DOHH2 (cell line): ENCODE results near the gene GALNT3.

Source experiments
- H3F3A ChIP-seq: fragments of 200-600 bp; sonication (generic), shearing (Covaris generic); 2 replicates; pipeline ENCODE4 v1.6.0; 2016; ENCODE audit warnings: antibody characterized with exemption, mild to moderate bottlenecking; ENCODE audit not compliant: control insufficient read depth, insufficient read depth
- H3K27ac ChIP-seq: fragments of 200-600 bp; sonication (generic); 2 replicates; pipeline ENCODE4 v1.5.1; 2014; ENCODE audit warnings: low read depth, mild to moderate bottlenecking, low read length, moderate library complexity
- H3K27me3 ChIP-seq: fragments of 200-600 bp; sonication (generic); 2 replicates; pipeline ENCODE4 v1.6.1; 2014; ENCODE audit warnings: mild to moderate bottlenecking, low read length, mixed read lengths; ENCODE audit not compliant: control insufficient read depth
- H3K36me3 ChIP-seq: fragments of 200-600 bp; sonication (generic); 2 replicates; pipeline ENCODE4 v1.6.1; 2014; ENCODE audit warnings: mild to moderate bottlenecking, low read length, moderate library complexity, mixed read lengths; ENCODE audit not compliant: control insufficient read depth
- H3K4me1 ChIP-seq: fragments of 200-600 bp; sonication (generic); 2 replicates; pipeline ENCODE4 v1.6.1; 2014; ENCODE audit warnings: mild to moderate bottlenecking, low read length, mixed read lengths; ENCODE audit not compliant: control insufficient read depth
- H3K4me2 ChIP-seq: fragments of 200-600 bp; sonication (generic); 2 replicates; pipeline ENCODE4 v1.6.0; 2014; ENCODE audit warnings: mild to moderate bottlenecking, low read length, moderate library complexity
- H3K4me3 ChIP-seq: fragments of 200-600 bp; sonication (generic); 2 replicates; pipeline ENCODE4 v1.5.1; 2014; ENCODE audit warnings: mild to moderate bottlenecking, low read length, mixed read lengths
- H3K79me2 ChIP-seq: fragments of 200-600 bp; sonication (generic); 2 replicates; pipeline ENCODE4 v1.6.1; 2014; ENCODE audit warnings: mild to moderate bottlenecking, low read length, mixed read lengths; ENCODE audit not compliant: control insufficient read depth
- H3K9me2 ChIP-seq: fragments of 200-600 bp; sonication (generic); replicated peaks from 2 replicates; pipeline ENCODE4 v1.6.1; 2014; ENCODE audit warnings: mild to moderate bottlenecking, low read length, mixed read lengths; ENCODE audit not compliant: control insufficient read depth
- H3K9me3 ChIP-seq: fragments of 200-600 bp; sonication (generic); 2 replicates; pipeline ENCODE4 v1.6.1; 2014; ENCODE audit warnings: antibody characterized with exemption, low read length, mixed read lengths; ENCODE audit not compliant: control insufficient read depth, insufficient read depth
- H4K20me1 ChIP-seq: fragments of 200-600 bp; sonication (generic); 2 replicates; pipeline ENCODE4 v1.6.0; 2014; ENCODE audit warnings: low read depth, mild to moderate bottlenecking, antibody characterized with exemption, low read length, moderate library complexity; ENCODE audit not compliant: control insufficient read depth, insufficient read depth
- CTCF ChIP-seq: fragments of 200-600 bp; sonication (generic); IDR thresholded peaks from one replicate; pipeline ENCODE4 v1.5.1; 2014; ENCODE audit warnings: antibody characterized with exemption, mild to moderate bottlenecking, low read depth, low read length; ENCODE audit not compliant: poor library complexity, severe bottlenecking
- EZH2phosphoT487 ChIP-seq: fragments of 200-600 bp; sonication (generic); IDR thresholded peaks from 2 replicates; pipeline ENCODE4 v1.6.1; 2017; ENCODE audit warnings: borderline replicate concordance, mild to moderate bottlenecking, antibody characterized with exemption, low read length, moderate library complexity, mixed read lengths

The GALNT3 gene

GRCh38 chr2:165779706-165780105, 14.3 kb downstream of the GALNT3 start:
- no peak overlapping the region for H3K4me2 ChIP-seq
- H3K4me3 ChIP-seq, result no peak overlapping the region
- TF ChIP-seq CTCF (no peak), EZH2phosphoT487 (no peak)
- no peaks in the 10 kb centered on the region for H3K36me3 ChIP-seq
- peaks cover 9% of the 10 kb centered on the region; the same call in 1 of the 2 replicates for H3K9me3 ChIP-seq
- H3K27ac ChIP-seq, result no peak overlapping the region
- H3K27me3 ChIP-seq, result no peaks in the 10 kb centered on the region
- H3K4me1 ChIP-seq, result peaks cover 8% of the 10 kb centered on the region
- no peaks in the 10 kb centered on the region for H3K79me2 ChIP-seq
- no peaks in the 10 kb centered on the region for H3K9me2 ChIP-seq
- no peaks in the 10 kb centered on the region for H3F3A ChIP-seq
- H4K20me1 ChIP-seq, result no peaks in the 10 kb centered on the region

- H3K27me3 ChIP-seq, result no peaks in the 10 kb centered on the region
- H3K79me2 ChIP-seq, result no peaks in the 10 kb centered on the region
- H3K4me3 ChIP-seq, result no peak overlapping the region
- peaks cover 9% of the 10 kb centered on the region; the same call in 1 of the 2 replicates for H3K9me3 ChIP-seq
- H3K4me2 ChIP-seq, result no peak overlapping the region
- H3K9me2 ChIP-seq, result no peaks in the 10 kb centered on the region
- TF ChIP-seq CTCF (peak; percentile 63), EZH2phosphoT487 (no peak)
- H3K27ac ChIP-seq, result no peak overlapping the region
- H3K36me3 ChIP-seq, result no peaks in the 10 kb centered on the region
- H3F3A ChIP-seq, result no peaks in the 10 kb centered on the region
- no peaks in the 10 kb centered on the region for H4K20me1 ChIP-seq
- peaks cover 8% of the 10 kb centered on the region for H3K4me1 ChIP-seq
These were observed 15.2 kb downstream of the GALNT3 start for GRCh38 chr2:165778653-165779451.

- H3K27ac ChIP-seq, result no peak overlapping the region
- no peaks in the 10 kb centered on the region for H3K79me2 ChIP-seq
- H3K36me3 ChIP-seq, result no peaks in the 10 kb centered on the region
These were observed 15.9 kb downstream of the GALNT3 start for GRCh38 chr2:165778187-165778556.

More at GRCh38 chr2:165778187-165778556, 15.9 kb downstream of the GALNT3 start:
- no peaks in the 10 kb centered on the region for H4K20me1 ChIP-seq
- H3K4me2 ChIP-seq, result no peak overlapping the region
- H3K27me3 ChIP-seq, result no peaks in the 10 kb centered on the region
- H3K4me1 ChIP-seq, result peaks cover 8% of the 10 kb centered on the region
- H3K9me3 ChIP-seq, result peaks cover 9% of the 10 kb centered on the region; the same call in 1 of the 2 replicates
- no peak overlapping the region for H3K4me3 ChIP-seq
- no peaks in the 10 kb centered on the region for H3F3A ChIP-seq
- no peaks in the 10 kb centered on the region for H3K9me2 ChIP-seq
- TF ChIP-seq EZH2phosphoT487, result no peak
- TF ChIP-seq CTCF, result no peak
